A549 treated with RU486 at 1 μM for 4 hours (cell line): ENCODE data around the gene VAX1. TPM values are rescaled to one million over a fixed set of nuclear protein-coding genes. Genes with fewer than 3 reads are reported as not detected.

Source experiments
- total RNA-seq: library from RNA; stranded (reverse); fragments of 200-300 nt; extraction: Qiagen RNA extraction; gene quantifications from 5 replicates; pipeline ENCODE4 v1.2.3, GENCODE V29; 2022; ENCODE audit warnings: low read depth

The VAX1 gene
- total RNA-seq, result 1.2 to 1.7 TPM (median 1.4 TPM) in 5 replicates

GRCh38 chr10:117137911-117138642, at the start of gene VAX1:
Gene VAX1, minus strand, starts transcription at chr10:117138270. Its CDS starts 214 bp downstream, at chr10:117138056.

Other genes starting within 250 kb of the VAX1 start
- 19.5 to 29.2 TPM (median 26.1 TPM) in 5 replicates for gene SHTN1, start 133.1 kb downstream of the VAX1 start, total RNA-seq
- not detected in 5 replicates for gene KCNK18, start 59.2 kb upstream of the VAX1 start, total RNA-seq
- gene SLC18A2, start 102.8 kb upstream of the VAX1 start, total RNA-seq, result not detected in 5 replicates
- 19.1 to 25.8 TPM (median 25.4 TPM) in 5 replicates for gene PDZD8, start 237.2 kb upstream of the VAX1 start, total RNA-seq